H9 (cell line): ENCODE measurements around the gene RGL1. TPM values are rescaled to one million over a fixed set of nuclear protein-coding genes. Genes with fewer than 3 reads are reported as not detected.

Source experiments
- DNase-seq: peaks from one replicate; pipeline ENCODE4 v3.0.0-alpha.2; 2017
- H2AFZ ChIP-seq: one replicate; pipeline ENCODE4 v1.6.1; 2013; ENCODE audit warnings: mild to moderate bottlenecking, low read length, control low read depth, moderate library complexity
- H2AK5ac ChIP-seq: 2 replicates; pipeline ENCODE4 v1.6.1; 2013; ENCODE audit warnings: low read length, control low read depth, mixed read lengths; ENCODE audit not compliant: insufficient read length
- H2BK120ac ChIP-seq: one replicate; pipeline ENCODE4 v1.6.1; 2013; ENCODE audit warnings: low read depth, mild to moderate bottlenecking, low read length, control low read depth, inconsistent platforms; ENCODE audit not compliant: poor library complexity, severe bottlenecking
- H2BK12ac ChIP-seq: 2 replicates; pipeline ENCODE4 v1.6.1; 2013; ENCODE audit warnings: low read length, control low read depth, mixed read lengths, low read depth; ENCODE audit not compliant: insufficient read length
- H2BK15ac ChIP-seq: 2 replicates; pipeline ENCODE4 v1.6.1; 2013; ENCODE audit warnings: low read depth, low read length, control low read depth
- H2BK20ac ChIP-seq: one replicate; pipeline ENCODE4 v1.6.1; 2013; ENCODE audit warnings: low read depth, mild to moderate bottlenecking, low read length, control low read depth, inconsistent platforms; ENCODE audit not compliant: poor library complexity, severe bottlenecking
- H2BK5ac ChIP-seq: 2 replicates; pipeline ENCODE4 v1.6.1; 2013; ENCODE audit warnings: low read length, control low read depth, mixed read lengths; ENCODE audit not compliant: insufficient read length
- H3K14ac ChIP-seq: 2 replicates; pipeline ENCODE4 v1.6.1; 2013; ENCODE audit warnings: low read length, control low read depth; ENCODE audit not compliant: insufficient read depth
- H3K18ac ChIP-seq: 2 replicates; pipeline ENCODE4 v1.6.1; 2013; ENCODE audit warnings: low read depth, mild to moderate bottlenecking, mixed read lengths, low read length, control low read depth; ENCODE audit not compliant: insufficient read length
- H3K23ac ChIP-seq: 2 replicates; pipeline ENCODE4 v1.6.1; 2013; ENCODE audit warnings: low read length, control low read depth, mixed read lengths, low read depth; ENCODE audit not compliant: insufficient read length
- H3K23me2 ChIP-seq: 2 replicates; pipeline ENCODE4 v1.6.1; 2013; ENCODE audit warnings: low read depth, mild to moderate bottlenecking, mixed read lengths, low read length, control low read depth; ENCODE audit not compliant: insufficient read length, poor library complexity, severe bottlenecking
- H3K27ac ChIP-seq: 2 replicates; pipeline ENCODE4 v1.5.1; 2013; ENCODE audit warnings: low read length, control low read depth, mixed read lengths, low read depth; ENCODE audit not compliant: insufficient read length
- H3K27me3 ChIP-seq: 2 replicates; pipeline ENCODE4 v1.6.1; 2013; ENCODE audit warnings: low read length, control low read depth, inconsistent platforms; ENCODE audit not compliant: insufficient read depth
- H3K4ac ChIP-seq: 2 replicates; pipeline ENCODE4 v1.6.1; 2013; ENCODE audit warnings: low read depth, mild to moderate bottlenecking, control low read depth, inconsistent platforms, low read length, moderate library complexity
- H3K4me1 ChIP-seq: 2 replicates; pipeline ENCODE4 v1.6.1; 2013; ENCODE audit warnings: low read length, control low read depth, inconsistent platforms; ENCODE audit not compliant: insufficient read depth
- H3K4me2 ChIP-seq: 2 replicates; pipeline ENCODE4 v1.6.1; 2013; ENCODE audit warnings: low read length, control low read depth, mixed read lengths; ENCODE audit not compliant: insufficient read length, insufficient read depth
- H3K56ac ChIP-seq: 2 replicates; pipeline ENCODE4 v1.6.1; 2013; ENCODE audit warnings: low read depth, mild to moderate bottlenecking, mixed read lengths, low read length, control low read depth; ENCODE audit not compliant: insufficient read length
- H3K79me1 ChIP-seq: 2 replicates; pipeline ENCODE4 v1.6.1; 2013; ENCODE audit warnings: low read depth, mild to moderate bottlenecking, moderate library complexity, low read length, control low read depth, inconsistent platforms; ENCODE audit not compliant: insufficient read depth, poor library complexity, severe bottlenecking
- H3K79me2 ChIP-seq: 2 replicates; pipeline ENCODE4 v1.6.1; 2013; ENCODE audit warnings: low read length, control low read depth, inconsistent platforms; ENCODE audit not compliant: insufficient read depth
- H3K9ac ChIP-seq: 2 replicates; pipeline ENCODE4 v1.6.1; 2013; ENCODE audit warnings: low read length, control low read depth, mixed read lengths; ENCODE audit not compliant: insufficient read length; ENCODE audit errors: extremely low read depth
- H3K9me3 ChIP-seq: one replicate; pipeline ENCODE4 v1.6.1; 2013; ENCODE audit warnings: low read depth, low read length, inconsistent platforms; ENCODE audit not compliant: control insufficient read depth
- H3T11ph ChIP-seq: one replicate; pipeline ENCODE4 v1.6.1; 2013; ENCODE audit warnings: mild to moderate bottlenecking, low read length, control low read depth, inconsistent platforms
- H4K20me1 ChIP-seq: one replicate; pipeline ENCODE4 v1.6.1; 2013; ENCODE audit not compliant: control insufficient read depth, insufficient read length, insufficient read depth
- H4K5ac ChIP-seq: 2 replicates; pipeline ENCODE4 v1.6.1; 2013; ENCODE audit warnings: low read depth, mild to moderate bottlenecking, mixed read lengths, low read length, control low read depth; ENCODE audit not compliant: insufficient read length
- H4K8ac ChIP-seq: replicated peaks from 2 replicates; pipeline ENCODE4 v1.6.1; 2013; ENCODE audit warnings: low read length, control low read depth, mixed read lengths, low read depth; ENCODE audit not compliant: insufficient read length
- H4K91ac ChIP-seq: 2 replicates; pipeline ENCODE4 v1.6.1; 2013; ENCODE audit warnings: low read depth, mild to moderate bottlenecking, moderate library complexity, mixed read lengths, low read length, control low read depth; ENCODE audit not compliant: insufficient read length
- H3K27ac Mint-ChIP-seq, 3 experiments: 2 replicates in 2 of 3; 3 replicates in 1 of 3; pipeline ENCODE4 v1.8.0; 2020 to 2021; ENCODE audit warnings: mixed read lengths in 3 of 3, mild to moderate bottlenecking in 1 of 3, moderate library complexity in 1 of 3
- H3K27me3 Mint-ChIP-seq: 2 replicates; pipeline ENCODE4 v1.8.0; 2021; ENCODE audit warnings: low read depth, mild to moderate bottlenecking, moderate library complexity, mixed read lengths
- H3K36me3 Mint-ChIP-seq, 3 experiments: 2 replicates in 2 of 3; 3 replicates in 1 of 3; pipeline ENCODE4 v1.8.0; 2020 to 2021; ENCODE audit warnings: low read depth in 3 of 3, mixed read lengths in 3 of 3; ENCODE audit not compliant: insufficient read depth in 1 of 3
- H3K4me1 Mint-ChIP-seq, 2 experiments: 2 replicates each; pipeline ENCODE4 v1.8.0; 2020; ENCODE audit warnings: mixed read lengths in 2 of 2
- H3K4me3 Mint-ChIP-seq, 2 experiments: 2 replicates in 1 of 2; 3 replicates in 1 of 2; pipeline ENCODE4 v1.8.0; 2020 to 2021; ENCODE audit warnings: mild to moderate bottlenecking in 2 of 2, mixed read lengths in 2 of 2, moderate library complexity in 1 of 2
- H3K9me3 Mint-ChIP-seq, 2 experiments: 2 replicates in 1 of 2; 3 replicates in 1 of 2; pipeline ENCODE4 v1.8.0; 2020; ENCODE audit warnings: mild to moderate bottlenecking in 2 of 2, mixed read lengths in 2 of 2, moderate library complexity in 1 of 2
- WGBS: extraction: QIAGEN DNeasy Blood & Tissue Kit; methylation state at CpG from one replicate; pipeline ENCODE4 v1.1.7; 2013; ENCODE audit warnings: missing lambda C conversion rate, low lambda C conversion rate, mixed read lengths; ENCODE audit not compliant: insufficient read length; ENCODE audit errors: extremely low coverage; 5-methylcytosine and 5-hydroxymethylcytosine counted together
- total RNA-seq: library from RNA; stranded (reverse); gene quantifications from 2 replicates; pipeline ENCODE4 v1.2.1, GENCODE V29; 2021
- TF ChIP-seq, protein P1 (sequence below): fragments of 200-600 bp; sonication (generic); conservative IDR thresholded peaks from 3 replicates; pipeline ENCODE4 v1.8.0; 2021; ENCODE audit warnings: antibody characterized with exemption, mild to moderate bottlenecking

Gene RGL1
- total RNA-seq, 1 experiment from 2014 or later, result 1.4 TPM

DNA sequence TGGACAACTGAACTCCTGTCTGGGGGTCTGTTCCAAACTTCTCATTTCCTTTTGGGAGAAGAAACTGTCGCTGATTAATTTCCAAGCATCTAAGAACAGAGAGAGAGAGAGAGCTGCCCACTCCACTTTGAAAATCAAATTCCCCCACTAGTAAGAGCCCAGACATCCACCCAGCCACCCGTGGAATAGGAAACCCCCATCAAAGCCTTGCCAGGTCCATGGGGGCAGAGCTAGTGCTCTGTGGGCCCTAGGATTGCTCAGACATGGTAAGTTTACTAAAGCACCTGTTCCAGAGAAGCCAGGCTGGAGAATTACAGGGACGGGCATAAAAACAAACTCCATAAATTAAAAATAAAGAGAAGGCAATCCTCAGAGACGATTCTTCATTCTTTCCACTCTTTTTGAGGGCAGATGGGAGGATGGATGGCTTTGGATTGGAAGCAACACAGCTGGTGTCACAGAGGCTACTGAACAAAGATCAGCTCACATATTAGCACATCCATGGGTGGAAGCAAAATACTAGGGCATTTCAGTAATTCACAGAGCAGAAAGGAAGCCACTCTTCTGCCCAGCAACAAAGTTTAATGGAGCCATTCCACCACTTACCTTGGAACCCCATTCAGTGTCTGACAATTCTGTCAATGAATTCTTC is 128.7 kb downstream of the RGL1 start:
- no peak overlapping the region for H4K91ac ChIP-seq
- no peak overlapping the region for H3T11ph ChIP-seq
- H3K36me3 Mint-ChIP-seq, result 0 out of 7 replicates have a peak, but pooled peaks cover 0 to 2% (median 0%) of the 10 kb centered on the region in 3 experiments
- no peaks in the 10 kb centered on the region for H3K79me2 ChIP-seq
- no peak overlapping the region for H2BK120ac ChIP-seq
- H3K23ac ChIP-seq, result no peak overlapping the region
- H3K14ac ChIP-seq, result no peak overlapping the region
- TF ChIP-seq, protein P1, sequence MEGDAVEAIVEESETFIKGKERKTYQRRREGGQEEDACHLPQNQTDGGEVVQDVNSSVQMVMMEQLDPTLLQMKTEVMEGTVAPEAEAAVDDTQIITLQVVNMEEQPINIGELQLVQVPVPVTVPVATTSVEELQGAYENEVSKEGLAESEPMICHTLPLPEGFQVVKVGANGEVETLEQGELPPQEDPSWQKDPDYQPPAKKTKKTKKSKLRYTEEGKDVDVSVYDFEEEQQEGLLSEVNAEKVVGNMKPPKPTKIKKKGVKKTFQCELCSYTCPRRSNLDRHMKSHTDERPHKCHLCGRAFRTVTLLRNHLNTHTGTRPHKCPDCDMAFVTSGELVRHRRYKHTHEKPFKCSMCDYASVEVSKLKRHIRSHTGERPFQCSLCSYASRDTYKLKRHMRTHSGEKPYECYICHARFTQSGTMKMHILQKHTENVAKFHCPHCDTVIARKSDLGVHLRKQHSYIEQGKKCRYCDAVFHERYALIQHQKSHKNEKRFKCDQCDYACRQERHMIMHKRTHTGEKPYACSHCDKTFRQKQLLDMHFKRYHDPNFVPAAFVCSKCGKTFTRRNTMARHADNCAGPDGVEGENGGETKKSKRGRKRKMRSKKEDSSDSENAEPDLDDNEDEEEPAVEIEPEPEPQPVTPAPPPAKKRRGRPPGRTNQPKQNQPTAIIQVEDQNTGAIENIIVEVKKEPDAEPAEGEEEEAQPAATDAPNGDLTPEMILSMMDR, result no peak
- DNase-seq, result no peak
- no peak overlapping the region for H3K4ac ChIP-seq
- no peaks in the 10 kb centered on the region for H3K23me2 ChIP-seq
- H3K56ac ChIP-seq, result no peak overlapping the region
- H3K27me3 Mint-ChIP-seq, result peaks cover 9% of the 10 kb centered on the region
- no peak overlapping the region for H3K4me3 Mint-ChIP-seq
- H3K4me1 Mint-ChIP-seq, result no peaks in the 10 kb centered on the region
- no peaks in the 10 kb centered on the region for H3K79me1 ChIP-seq
- H3K9me3 ChIP-seq, result no peaks in the 10 kb centered on the region
- no peak overlapping the region for H2BK20ac ChIP-seq
- no CpG with 5 or more reads among the region's 4 CpGs for WGBS
- H3K4me1 ChIP-seq, result no peaks in the 10 kb centered on the region
- no peaks in the 10 kb centered on the region for H3K9me3 Mint-ChIP-seq
- H4K20me1 ChIP-seq, result no peaks in the 10 kb centered on the region
- H3K9ac ChIP-seq, result no peak overlapping the region
- H2AK5ac ChIP-seq, result no peak overlapping the region
- no peak overlapping the region for H4K5ac ChIP-seq
- no peak overlapping the region for H2AFZ ChIP-seq
- no peak overlapping the region for H4K8ac ChIP-seq
- no peak overlapping the region for H2BK15ac ChIP-seq
- no peak overlapping the region for H3K4me2 ChIP-seq
- no peak overlapping the region; a peak in 1 of 7 replicates for H3K27ac Mint-ChIP-seq
- no peak overlapping the region for H2BK12ac ChIP-seq
- H2BK5ac ChIP-seq, result no peak overlapping the region
- H3K27ac ChIP-seq, result no peak overlapping the region
- H3K27me3 ChIP-seq, result no peaks in the 10 kb centered on the region; the same call in 1 of the 2 replicates
- no peak overlapping the region for H3K18ac ChIP-seq
